ENCODE data around the gene NDE1.
"Not testable (repeated sequence)": the region's sequence is repeated elsewhere in the genome, so short reads cannot be mapped to it uniquely, and the experiment has no call there.

DNA sequence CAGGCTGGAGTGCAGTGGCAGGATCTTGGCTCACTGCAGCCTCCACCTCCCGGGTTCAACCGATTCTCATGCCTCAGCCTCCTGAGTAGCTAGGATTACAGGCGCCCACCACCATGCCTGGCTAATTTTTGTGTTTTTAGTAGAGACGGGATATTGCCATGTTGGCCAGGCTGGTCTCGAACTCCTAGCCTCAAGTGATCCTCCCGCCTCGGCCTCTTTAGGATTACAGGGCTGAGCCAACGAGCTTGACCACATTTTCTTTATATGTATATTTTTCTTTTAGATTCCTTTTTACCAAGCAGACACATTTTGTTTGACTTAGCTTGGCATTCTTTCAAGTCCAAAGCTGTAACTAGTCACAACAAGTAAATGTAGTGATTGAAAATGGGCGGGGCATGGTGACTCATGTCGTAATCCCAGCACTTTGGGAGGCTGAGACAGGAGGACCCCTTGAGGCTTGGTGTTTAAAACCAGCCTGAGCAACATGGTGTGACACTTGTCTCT is 5.0 kb upstream of the NDE1 start:
- TF ChIP-seq, protein P1, sequence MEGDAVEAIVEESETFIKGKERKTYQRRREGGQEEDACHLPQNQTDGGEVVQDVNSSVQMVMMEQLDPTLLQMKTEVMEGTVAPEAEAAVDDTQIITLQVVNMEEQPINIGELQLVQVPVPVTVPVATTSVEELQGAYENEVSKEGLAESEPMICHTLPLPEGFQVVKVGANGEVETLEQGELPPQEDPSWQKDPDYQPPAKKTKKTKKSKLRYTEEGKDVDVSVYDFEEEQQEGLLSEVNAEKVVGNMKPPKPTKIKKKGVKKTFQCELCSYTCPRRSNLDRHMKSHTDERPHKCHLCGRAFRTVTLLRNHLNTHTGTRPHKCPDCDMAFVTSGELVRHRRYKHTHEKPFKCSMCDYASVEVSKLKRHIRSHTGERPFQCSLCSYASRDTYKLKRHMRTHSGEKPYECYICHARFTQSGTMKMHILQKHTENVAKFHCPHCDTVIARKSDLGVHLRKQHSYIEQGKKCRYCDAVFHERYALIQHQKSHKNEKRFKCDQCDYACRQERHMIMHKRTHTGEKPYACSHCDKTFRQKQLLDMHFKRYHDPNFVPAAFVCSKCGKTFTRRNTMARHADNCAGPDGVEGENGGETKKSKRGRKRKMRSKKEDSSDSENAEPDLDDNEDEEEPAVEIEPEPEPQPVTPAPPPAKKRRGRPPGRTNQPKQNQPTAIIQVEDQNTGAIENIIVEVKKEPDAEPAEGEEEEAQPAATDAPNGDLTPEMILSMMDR (IDR thresholded peaks at IDR 0.05; ENCODE audit: poor library complexity): not testable (repeated sequence)
- not testable (repeated sequence) for TF ChIP-seq EZH2phosphoT487 (IDR thresholded peaks at IDR 0.05; ENCODE audit: low read depth, severe bottlenecking, unreplicated experiment)

All from hepatocyte (in vitro differentiated cells).